GM18861 (cell line): ENCODE data around the gene MTMR3.

Experiments used
- ATAC-seq: cut with Tn5 transposase; IDR thresholded peaks from one replicate; pipeline ENCODE4 v1.9.1; 2021; ENCODE audit not compliant: unreplicated experiment

The MTMR3 gene

DNA sequence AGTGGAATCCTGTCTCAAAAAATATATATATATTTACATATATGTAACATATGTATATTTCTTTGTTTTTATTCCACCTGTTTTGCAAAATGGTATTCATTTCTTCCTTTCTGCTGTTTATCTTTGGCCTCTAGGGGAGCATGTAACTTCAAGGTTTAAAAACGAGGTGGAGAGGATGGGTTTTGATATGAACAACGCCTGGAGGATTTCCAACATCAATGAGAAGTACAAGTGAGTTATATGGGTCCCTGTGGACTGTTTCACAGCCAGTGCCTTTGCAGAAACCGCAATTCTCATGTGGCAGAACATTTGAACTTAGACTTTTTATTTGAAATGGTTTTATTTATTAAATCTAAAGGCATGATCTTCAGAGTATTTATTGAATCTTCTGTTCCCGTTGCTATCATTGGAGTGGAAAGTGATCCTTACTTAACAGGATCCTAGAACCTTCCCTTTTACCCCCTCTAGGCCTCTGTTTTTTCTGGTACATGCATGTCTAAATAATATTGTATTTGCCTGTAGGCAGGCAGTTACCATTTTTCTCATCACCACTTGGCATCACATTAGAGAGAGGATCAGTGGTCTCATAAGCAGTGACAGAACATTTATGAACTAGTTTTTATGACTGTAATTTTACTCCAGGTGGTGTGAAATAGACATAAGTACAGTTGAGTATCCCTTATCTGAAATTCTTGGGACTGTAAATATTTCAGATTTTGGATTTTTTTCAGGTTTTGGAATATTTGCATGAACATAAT lies 115.8 kb downstream of the MTMR3 start:
- no peak for ATAC-seq

DNA sequence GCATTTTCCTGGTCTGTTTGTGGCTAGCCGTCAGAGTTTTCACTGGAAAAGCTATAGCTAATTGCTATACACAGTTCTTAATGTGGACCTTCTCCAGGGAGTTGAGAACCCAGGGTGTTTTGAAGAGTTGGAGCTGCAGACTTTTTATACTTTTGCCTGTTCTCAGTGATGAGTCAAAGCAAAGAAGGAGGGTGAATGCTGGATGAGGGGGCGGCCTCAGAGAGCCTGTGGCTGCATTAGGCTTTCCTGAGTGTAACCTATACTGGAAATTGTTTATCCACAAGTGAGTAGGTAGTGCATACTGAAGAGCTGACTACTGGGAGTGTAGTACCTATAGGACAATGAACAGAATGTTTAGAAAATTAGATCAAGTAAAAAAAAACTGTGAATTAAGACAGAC lies 117.6 kb downstream of the MTMR3 start:
- no peak for ATAC-seq

GRCh38 chr22:30001459-30001858 lies 118.5 kb downstream of the MTMR3 start:
- no peak for ATAC-seq

- no peak for ATAC-seq
Observed at GRCh38 chr22:30002861-30003486, 120.0 kb downstream of the MTMR3 start.

DNA sequence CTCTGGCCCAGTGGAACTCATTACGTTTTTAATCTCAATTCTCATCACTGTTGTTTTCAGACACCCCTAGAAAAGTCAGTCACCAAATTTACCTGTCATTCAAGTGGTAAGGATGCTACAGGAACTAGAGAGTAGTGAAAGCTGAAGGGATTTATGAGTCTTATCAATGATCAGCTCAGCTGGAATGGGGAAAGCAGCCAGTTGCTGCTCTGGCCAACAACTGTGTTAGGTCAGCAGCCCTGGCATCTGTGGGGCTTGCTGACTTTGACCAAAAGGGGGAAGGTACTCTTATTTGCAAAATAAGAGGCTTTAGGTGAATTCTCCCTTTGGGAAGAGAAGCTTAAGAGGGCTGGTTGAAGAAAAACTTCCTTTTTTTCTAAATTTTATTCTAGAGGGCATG lies 121.1 kb downstream of the MTMR3 start:
- no peak for ATAC-seq

DNA sequence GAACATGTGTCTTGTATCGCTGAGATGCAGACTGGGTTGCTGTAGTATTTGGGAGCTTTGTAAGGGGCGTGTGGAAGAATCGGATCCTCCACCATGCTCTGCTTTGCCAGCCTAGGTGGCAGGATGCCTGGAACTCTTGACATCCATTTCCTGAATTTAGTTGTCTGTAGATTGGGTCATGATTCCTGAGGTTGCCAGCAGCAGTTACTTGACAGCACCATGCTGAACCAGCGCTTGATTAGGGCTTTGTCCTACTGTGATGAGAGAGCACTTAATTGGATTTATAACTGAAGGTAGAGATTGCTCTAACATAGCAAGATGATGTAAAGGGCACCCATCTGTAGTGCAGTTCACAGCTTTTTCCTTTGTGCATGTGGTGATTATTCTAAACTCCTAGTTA lies 121.7 kb downstream of the MTMR3 start:
- no peak for ATAC-seq

GRCh38 chr22:30005213-30005857 lies 122.4 kb downstream of the MTMR3 start:
- no peak for ATAC-seq

GRCh38 chr22:30007361-30007760 lies 124.4 kb downstream of the MTMR3 start:
- ATAC-seq = no peak

DNA sequence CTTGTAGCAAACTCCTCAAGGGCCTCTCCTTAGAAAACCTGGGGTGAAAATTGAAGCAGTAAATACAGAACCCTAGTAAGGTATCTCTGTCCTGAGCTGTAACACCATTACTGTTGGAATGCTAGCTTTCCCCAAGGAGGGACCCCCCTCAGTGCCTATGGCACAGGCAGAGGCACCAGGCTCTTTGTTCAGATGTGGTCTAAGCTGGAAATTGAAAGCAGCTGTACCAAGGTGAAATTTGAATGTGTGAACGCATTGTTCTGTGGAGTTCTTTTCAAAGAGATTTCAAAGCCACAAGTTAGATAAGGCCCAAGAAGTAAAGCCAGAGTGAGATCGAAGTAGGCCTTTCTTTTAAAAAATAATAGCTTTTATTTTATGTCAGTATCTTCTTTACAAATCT lies 125.4 kb downstream of the MTMR3 start:
- ATAC-seq = no peak

DNA sequence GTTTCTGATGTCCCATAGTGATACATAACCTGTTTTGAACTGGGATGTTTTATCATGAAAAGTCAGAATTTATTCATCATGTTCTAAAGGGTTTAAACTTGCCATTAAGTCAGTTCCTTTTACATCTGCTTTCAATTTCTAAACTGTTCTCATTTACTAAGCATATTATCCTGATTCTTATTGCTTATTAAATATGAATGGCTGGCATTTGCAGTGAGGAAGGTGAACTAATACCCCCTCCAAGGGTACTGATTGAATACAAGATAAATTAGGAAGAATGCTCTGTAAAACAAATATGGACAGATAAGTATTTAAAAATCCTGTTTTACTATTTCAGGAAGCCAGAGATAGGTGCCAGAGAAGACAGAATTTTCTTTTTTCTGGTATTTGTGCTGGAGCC lies 126.5 kb downstream of the MTMR3 start:
- ATAC-seq = no peak

GRCh38 chr22:30010789-30011405 lies 127.9 kb downstream of the MTMR3 start:
- ATAC-seq = no peak

DNA sequence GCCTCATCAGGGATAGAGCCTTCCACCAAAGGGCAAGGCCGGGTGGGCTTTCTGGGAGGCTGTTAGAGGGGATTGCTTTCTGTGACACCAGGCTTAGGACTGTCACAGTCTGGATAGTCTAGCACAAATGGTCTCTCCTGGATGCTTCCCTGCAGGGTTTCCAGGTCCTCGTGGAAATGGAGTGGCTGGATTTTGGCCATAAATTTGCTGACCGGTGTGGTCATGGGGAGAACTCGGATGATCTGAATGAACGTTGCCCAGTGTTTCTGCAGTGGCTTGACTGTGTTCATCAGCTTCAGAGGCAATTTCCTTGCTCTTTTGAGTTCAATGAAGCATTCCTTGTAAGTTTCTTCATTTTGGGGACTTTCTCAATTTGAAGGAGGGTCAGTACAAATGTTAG lies 130.2 kb downstream of the MTMR3 start:
- ATAC-seq = no peak

- ATAC-seq = no peak
Observed at GRCh38 chr22:30014244-30014643, 131.3 kb downstream of the MTMR3 start.

DNA sequence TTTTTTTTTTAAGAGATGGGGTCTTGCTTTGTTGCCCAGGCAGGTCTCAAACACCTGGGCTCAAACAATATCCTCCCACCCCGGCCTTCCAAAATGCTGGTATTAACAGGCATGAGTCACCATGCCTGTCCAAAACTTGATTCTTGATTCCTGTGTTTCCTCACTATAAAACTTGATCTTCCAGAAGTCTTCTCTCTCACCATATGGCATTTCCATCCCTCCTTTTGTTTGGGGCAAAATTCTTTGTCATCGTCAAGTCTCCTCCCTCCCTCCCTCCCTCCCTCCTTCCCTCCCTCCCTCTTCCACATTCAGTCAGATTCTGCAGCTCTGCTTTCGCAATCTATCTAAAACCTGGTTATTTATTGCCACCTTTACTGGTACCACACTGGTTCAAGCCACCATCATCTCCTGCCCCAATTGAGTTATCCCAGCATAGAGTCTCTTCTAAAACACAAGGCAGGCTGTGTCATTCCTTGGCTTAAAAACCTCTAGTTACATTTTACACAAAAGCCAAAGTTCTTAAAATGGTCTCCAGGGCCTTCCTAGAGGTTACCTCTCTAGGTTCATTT lies 132.3 kb downstream of the MTMR3 start:
- ATAC-seq = no peak

GRCh38 chr22:30015846-30016245 lies 132.9 kb downstream of the MTMR3 start:
- ATAC-seq = no peak

DNA sequence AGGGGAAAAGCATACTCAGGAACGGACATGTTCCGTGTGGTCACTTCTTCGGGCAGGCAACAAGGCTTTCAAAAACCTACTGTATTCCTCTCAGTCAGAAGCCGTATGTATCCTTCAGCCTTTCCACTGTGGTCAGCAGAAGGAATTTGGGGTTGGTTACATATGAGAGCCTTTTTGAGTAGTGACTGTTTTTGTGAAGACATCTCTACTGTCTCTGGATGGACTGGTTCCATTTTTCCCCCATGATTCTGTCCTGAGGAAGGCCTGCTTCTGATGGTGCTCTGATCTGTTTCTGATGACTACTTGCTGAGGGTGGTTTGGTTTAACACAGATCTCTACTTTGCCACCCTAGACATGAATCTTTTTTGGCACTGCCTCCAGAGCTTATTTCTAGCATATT lies 133.6 kb downstream of the MTMR3 start:
- ATAC-seq = no peak

- ATAC-seq = no peak
Observed at GRCh38 chr22:30017375-30018223, 134.6 kb downstream of the MTMR3 start.

DNA sequence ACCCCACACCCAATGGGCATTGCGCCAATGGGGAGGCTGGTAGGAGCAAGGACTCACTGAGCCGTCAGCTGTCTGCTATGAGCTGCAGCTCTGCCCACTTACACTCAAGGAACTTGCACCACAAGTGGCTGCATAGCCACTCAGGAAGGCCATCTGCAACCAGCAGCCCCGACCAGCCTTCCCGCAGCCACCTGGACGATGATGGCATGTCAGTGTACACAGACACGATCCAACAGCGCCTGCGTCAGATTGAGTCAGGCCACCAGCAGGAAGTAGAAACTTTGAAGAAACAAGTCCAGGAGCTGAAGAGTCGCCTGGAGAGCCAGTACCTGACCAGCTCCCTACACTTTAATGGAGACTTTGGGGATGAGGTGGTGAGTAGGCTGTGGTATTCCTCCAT lies 137.5 kb downstream of the MTMR3 start:
- no peak for ATAC-seq

DNA sequence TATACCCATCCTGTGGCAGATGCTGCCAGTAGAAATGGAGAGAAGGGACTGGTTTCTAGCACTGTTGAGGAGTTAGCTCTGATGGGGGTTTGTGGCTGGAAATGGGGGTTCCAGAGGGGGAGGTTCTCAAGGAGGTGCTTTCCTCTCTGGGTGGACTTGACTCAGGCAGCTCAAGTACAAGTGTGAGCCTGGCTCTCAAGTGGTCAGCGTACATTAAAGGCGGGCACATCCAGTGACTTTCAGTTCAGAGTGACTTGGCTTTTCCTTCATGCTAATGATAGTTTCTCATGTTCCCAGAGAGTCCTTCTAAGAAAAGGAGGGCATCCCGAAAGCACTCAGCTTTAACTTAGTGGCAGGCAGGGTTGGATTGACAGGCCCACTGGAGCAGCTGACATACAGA lies 138.4 kb downstream of the MTMR3 start:
- ATAC-seq = no peak

- ATAC-seq = no peak
Observed at GRCh38 chr22:30021881-30022619, 139.1 kb downstream of the MTMR3 start.
